NB4 (cell line): ENCODE measurements around the gene UPK1B.

Source experiments
- MYC ChIP-seq: IDR thresholded peaks from 2 replicates; pipeline ENCODE4 v1.6.1; 2011; ENCODE audit warnings: low read depth, low read length
- POLR2A ChIP-seq: IDR thresholded peaks from 2 replicates; pipeline ENCODE4 v1.6.1; 2011; ENCODE audit warnings: mild to moderate bottlenecking; ENCODE audit not compliant: insufficient read length; ENCODE audit errors: extremely low read depth
- TF ChIP-seq, protein P1 (sequence below): IDR thresholded peaks from one replicate; pipeline ENCODE4 v1.5.1; 2012; ENCODE audit warnings: low read depth, low read length
- TF ChIP-seq, protein P2 (sequence below): IDR thresholded peaks from 2 replicates; pipeline ENCODE4 v1.6.1; 2011; ENCODE audit warnings: low read depth, low read length

DNA sequence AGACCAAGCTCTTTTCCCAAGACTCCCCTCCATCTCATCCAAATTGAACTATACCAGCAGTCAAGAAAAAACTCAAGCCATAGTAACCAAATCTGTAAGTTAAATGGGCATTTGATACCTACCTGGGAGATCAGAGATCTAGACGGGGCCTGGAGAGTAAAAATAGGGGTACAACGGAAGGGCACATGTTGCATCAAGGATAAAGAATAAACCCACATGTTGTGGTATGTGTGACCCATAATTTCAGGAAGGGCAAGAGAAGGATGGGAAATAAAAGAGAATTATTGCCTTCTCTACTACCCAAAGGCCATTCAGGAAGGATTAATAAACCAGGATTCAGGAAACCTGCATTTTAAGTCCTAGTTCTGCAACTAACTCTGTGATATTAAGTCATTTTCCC is 25.9 kb upstream of the UPK1B start:
- TF ChIP-seq, protein P1, sequence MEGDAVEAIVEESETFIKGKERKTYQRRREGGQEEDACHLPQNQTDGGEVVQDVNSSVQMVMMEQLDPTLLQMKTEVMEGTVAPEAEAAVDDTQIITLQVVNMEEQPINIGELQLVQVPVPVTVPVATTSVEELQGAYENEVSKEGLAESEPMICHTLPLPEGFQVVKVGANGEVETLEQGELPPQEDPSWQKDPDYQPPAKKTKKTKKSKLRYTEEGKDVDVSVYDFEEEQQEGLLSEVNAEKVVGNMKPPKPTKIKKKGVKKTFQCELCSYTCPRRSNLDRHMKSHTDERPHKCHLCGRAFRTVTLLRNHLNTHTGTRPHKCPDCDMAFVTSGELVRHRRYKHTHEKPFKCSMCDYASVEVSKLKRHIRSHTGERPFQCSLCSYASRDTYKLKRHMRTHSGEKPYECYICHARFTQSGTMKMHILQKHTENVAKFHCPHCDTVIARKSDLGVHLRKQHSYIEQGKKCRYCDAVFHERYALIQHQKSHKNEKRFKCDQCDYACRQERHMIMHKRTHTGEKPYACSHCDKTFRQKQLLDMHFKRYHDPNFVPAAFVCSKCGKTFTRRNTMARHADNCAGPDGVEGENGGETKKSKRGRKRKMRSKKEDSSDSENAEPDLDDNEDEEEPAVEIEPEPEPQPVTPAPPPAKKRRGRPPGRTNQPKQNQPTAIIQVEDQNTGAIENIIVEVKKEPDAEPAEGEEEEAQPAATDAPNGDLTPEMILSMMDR = no peak
- TF ChIP-seq, protein P2, sequence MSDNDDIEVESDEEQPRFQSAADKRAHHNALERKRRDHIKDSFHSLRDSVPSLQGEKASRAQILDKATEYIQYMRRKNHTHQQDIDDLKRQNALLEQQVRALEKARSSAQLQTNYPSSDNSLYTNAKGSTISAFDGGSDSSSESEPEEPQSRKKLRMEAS = no peak
- TF ChIP-seq POLR2A (no peak), MYC (no peak)
